ENCODE results near the gene SPEG.

DNA sequence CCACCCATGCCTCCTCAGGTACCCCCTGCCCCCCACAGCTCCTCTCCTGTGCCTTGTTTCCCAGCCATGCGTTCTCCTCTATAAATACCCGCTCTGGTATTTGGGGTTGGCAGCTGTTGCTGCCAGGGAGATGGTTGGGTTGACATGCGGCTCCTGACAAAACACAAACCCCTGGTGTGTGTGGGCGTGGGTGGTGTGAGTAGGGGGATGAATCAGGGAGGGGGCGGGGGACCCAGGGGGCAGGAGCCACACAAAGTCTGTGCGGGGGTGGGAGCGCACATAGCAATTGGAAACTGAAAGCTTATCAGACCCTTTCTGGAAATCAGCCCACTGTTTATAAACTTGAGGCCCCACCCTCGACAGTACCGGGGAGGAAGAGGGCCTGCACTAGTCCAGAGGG, 17.3 kb upstream of the SPEG start:
- TF ChIP-seq REST (IDR thresholded peaks at IDR 0.05; ENCODE audit: low read depth): no peak
- no peak for TF ChIP-seq TCF12 (IDR thresholded peaks at IDR 0.05; ENCODE audit: low read depth)
- no peak for TF ChIP-seq EP300 (IDR thresholded peaks at IDR 0.05; ENCODE audit: borderline replicate concordance)
- no peak for TF ChIP-seq USF1 (IDR thresholded peaks at IDR 0.05)
- TF ChIP-seq TAF1 (IDR thresholded peaks at IDR 0.05; ENCODE audit: low read depth): no peak
